GM19239 (cell line): Measurements from ENCODE around the gene GNGT1.
A peak's percentile ranks its signal among the peaks of the same experiment; 100 is the strongest.

ENCODE experiments used
- DNase-seq: peaks from one replicate; pipeline ENCODE4 v3.0.0; 2011; ENCODE audit warnings: low spot score; ENCODE audit not compliant: insufficient read length
- FAIRE-seq: peaks from 2 replicates; lab custom pipeline; 2011; peaks lifted over from hg19 to GRCh38; lab: Jason Lieb, UNC

The GNGT1 gene

GRCh38 chr7:93906267-93906666, at the start of gene GNGT1:
GNGT1 (plus strand) TSS chr7:93906567; CDS start chr7:93906747, 180 bp downstream.
- DNase-seq (no peak), FAIRE-seq (no peak)

GRCh38 chr7:93858857-93859256, 47.5 kb upstream of the GNGT1 start:
- DNase-seq: no peak
- no peak for FAIRE-seq

GRCh38 chr7:93860261-93860660, 46.1 kb upstream of the GNGT1 start:
- no peak for DNase-seq
- no peak for FAIRE-seq

GRCh38 chr7:93861325-93861949, 44.9 kb upstream of the GNGT1 start:
- FAIRE-seq (no peak), DNase-seq (no peak)

- no peak for FAIRE-seq
- no peak for DNase-seq
These were observed 43.7 kb upstream of the GNGT1 start for GRCh38 chr7:93862651-93863050.

GRCh38 chr7:93866886-93867285, 39.5 kb upstream of the GNGT1 start:
- FAIRE-seq: no peak
- DNase-seq: no peak

GRCh38 chr7:93873998-93874574, 32.3 kb upstream of the GNGT1 start:
- DNase-seq (no peak), FAIRE-seq (no peak)

- no peak for DNase-seq
- no peak for FAIRE-seq
These were observed 28.6 kb upstream of the GNGT1 start for GRCh38 chr7:93877742-93878141.

- FAIRE-seq (no peak), DNase-seq (no peak)
These were observed 27.0 kb upstream of the GNGT1 start for GRCh38 chr7:93879356-93879755.

- DNase-seq (no peak), FAIRE-seq (no peak)
These were observed 23.9 kb upstream of the GNGT1 start for GRCh38 chr7:93882468-93882867.

- DNase-seq (no peak), FAIRE-seq (no peak)
These were observed 23.1 kb upstream of the GNGT1 start for GRCh38 chr7:93883078-93883916.

- DNase-seq (no peak), FAIRE-seq (no peak)
These were observed 22.4 kb upstream of the GNGT1 start for GRCh38 chr7:93883917-93884345.

GRCh38 chr7:93884541-93884940, 21.8 kb upstream of the GNGT1 start:
- no peak for FAIRE-seq
- DNase-seq: no peak

GRCh38 chr7:93889261-93889660, 17.1 kb upstream of the GNGT1 start:
- DNase-seq: no peak
- no peak for FAIRE-seq

- no peak for DNase-seq
These were observed 16.3 kb upstream of the GNGT1 start for GRCh38 chr7:93890041-93890463.

GRCh38 chr7:93890464-93891068, 15.8 kb upstream of the GNGT1 start, which contains the start of gene TFPI2:
TFPI2 (minus strand) TSS chr7:93890753; CDS start chr7:93890678, 75 bp downstream.
- no peak for DNase-seq
- no peak for FAIRE-seq

More at GRCh38 chr7:93890041-93890463, 16.3 kb upstream of the GNGT1 start:
- FAIRE-seq: peak; percentile 18

GRCh38 chr7:93894426-93894825, 11.9 kb upstream of the GNGT1 start:
- FAIRE-seq: no peak
- DNase-seq: no peak

- FAIRE-seq (no peak), DNase-seq (no peak)
These were observed 11.3 kb upstream of the GNGT1 start for GRCh38 chr7:93894966-93895640.

GRCh38 chr7:93895859-93896600, 10.3 kb upstream of the GNGT1 start:
- no peak for FAIRE-seq
- no peak for DNase-seq
